H9 (cell line): ENCODE results near the gene ENKUR. TPM values are rescaled to one million over a fixed set of nuclear protein-coding genes. Genes with fewer than 3 reads are reported as not detected.

Source experiments
- DNase-seq: peaks from one replicate; pipeline ENCODE4 v3.0.0-alpha.2; 2017
- H2AFZ ChIP-seq: one replicate; pipeline ENCODE4 v1.6.1; 2013; ENCODE audit warnings: mild to moderate bottlenecking, low read length, control low read depth, moderate library complexity
- H2AK5ac ChIP-seq: 2 replicates; pipeline ENCODE4 v1.6.1; 2013; ENCODE audit warnings: low read length, control low read depth, mixed read lengths; ENCODE audit not compliant: insufficient read length
- H2BK120ac ChIP-seq: one replicate; pipeline ENCODE4 v1.6.1; 2013; ENCODE audit warnings: low read depth, mild to moderate bottlenecking, low read length, control low read depth, inconsistent platforms; ENCODE audit not compliant: poor library complexity, severe bottlenecking
- H2BK12ac ChIP-seq: 2 replicates; pipeline ENCODE4 v1.6.1; 2013; ENCODE audit warnings: low read length, control low read depth, mixed read lengths, low read depth; ENCODE audit not compliant: insufficient read length
- H2BK15ac ChIP-seq: 2 replicates; pipeline ENCODE4 v1.6.1; 2013; ENCODE audit warnings: low read depth, low read length, control low read depth
- H2BK20ac ChIP-seq: one replicate; pipeline ENCODE4 v1.6.1; 2013; ENCODE audit warnings: low read depth, mild to moderate bottlenecking, low read length, control low read depth, inconsistent platforms; ENCODE audit not compliant: poor library complexity, severe bottlenecking
- H2BK5ac ChIP-seq: 2 replicates; pipeline ENCODE4 v1.6.1; 2013; ENCODE audit warnings: low read length, control low read depth, mixed read lengths; ENCODE audit not compliant: insufficient read length
- H3K14ac ChIP-seq: 2 replicates; pipeline ENCODE4 v1.6.1; 2013; ENCODE audit warnings: low read length, control low read depth; ENCODE audit not compliant: insufficient read depth
- H3K18ac ChIP-seq: 2 replicates; pipeline ENCODE4 v1.6.1; 2013; ENCODE audit warnings: low read depth, mild to moderate bottlenecking, mixed read lengths, low read length, control low read depth; ENCODE audit not compliant: insufficient read length
- H3K23ac ChIP-seq: 2 replicates; pipeline ENCODE4 v1.6.1; 2013; ENCODE audit warnings: low read length, control low read depth, mixed read lengths, low read depth; ENCODE audit not compliant: insufficient read length
- H3K23me2 ChIP-seq: 2 replicates; pipeline ENCODE4 v1.6.1; 2013; ENCODE audit warnings: low read depth, mild to moderate bottlenecking, mixed read lengths, low read length, control low read depth; ENCODE audit not compliant: insufficient read length, poor library complexity, severe bottlenecking
- H3K27ac ChIP-seq: 2 replicates; pipeline ENCODE4 v1.5.1; 2013; ENCODE audit warnings: low read length, control low read depth, mixed read lengths, low read depth; ENCODE audit not compliant: insufficient read length
- H3K27me3 ChIP-seq: 2 replicates; pipeline ENCODE4 v1.6.1; 2013; ENCODE audit warnings: low read length, control low read depth, inconsistent platforms; ENCODE audit not compliant: insufficient read depth
- H3K4ac ChIP-seq: 2 replicates; pipeline ENCODE4 v1.6.1; 2013; ENCODE audit warnings: low read depth, mild to moderate bottlenecking, control low read depth, inconsistent platforms, low read length, moderate library complexity
- H3K4me1 ChIP-seq: 2 replicates; pipeline ENCODE4 v1.6.1; 2013; ENCODE audit warnings: low read length, control low read depth, inconsistent platforms; ENCODE audit not compliant: insufficient read depth
- H3K4me2 ChIP-seq: 2 replicates; pipeline ENCODE4 v1.6.1; 2013; ENCODE audit warnings: low read length, control low read depth, mixed read lengths; ENCODE audit not compliant: insufficient read length, insufficient read depth
- H3K56ac ChIP-seq: 2 replicates; pipeline ENCODE4 v1.6.1; 2013; ENCODE audit warnings: low read depth, mild to moderate bottlenecking, mixed read lengths, low read length, control low read depth; ENCODE audit not compliant: insufficient read length
- H3K79me1 ChIP-seq: 2 replicates; pipeline ENCODE4 v1.6.1; 2013; ENCODE audit warnings: low read depth, mild to moderate bottlenecking, moderate library complexity, low read length, control low read depth, inconsistent platforms; ENCODE audit not compliant: insufficient read depth, poor library complexity, severe bottlenecking
- H3K79me2 ChIP-seq: 2 replicates; pipeline ENCODE4 v1.6.1; 2013; ENCODE audit warnings: low read length, control low read depth, inconsistent platforms; ENCODE audit not compliant: insufficient read depth
- H3K9ac ChIP-seq: 2 replicates; pipeline ENCODE4 v1.6.1; 2013; ENCODE audit warnings: low read length, control low read depth, mixed read lengths; ENCODE audit not compliant: insufficient read length; ENCODE audit errors: extremely low read depth
- H3K9me3 ChIP-seq: one replicate; pipeline ENCODE4 v1.6.1; 2013; ENCODE audit warnings: low read depth, low read length, inconsistent platforms; ENCODE audit not compliant: control insufficient read depth
- H3T11ph ChIP-seq: one replicate; pipeline ENCODE4 v1.6.1; 2013; ENCODE audit warnings: mild to moderate bottlenecking, low read length, control low read depth, inconsistent platforms
- H4K20me1 ChIP-seq: one replicate; pipeline ENCODE4 v1.6.1; 2013; ENCODE audit not compliant: control insufficient read depth, insufficient read length, insufficient read depth
- H4K5ac ChIP-seq: 2 replicates; pipeline ENCODE4 v1.6.1; 2013; ENCODE audit warnings: low read depth, mild to moderate bottlenecking, mixed read lengths, low read length, control low read depth; ENCODE audit not compliant: insufficient read length
- H4K8ac ChIP-seq: replicated peaks from 2 replicates; pipeline ENCODE4 v1.6.1; 2013; ENCODE audit warnings: low read length, control low read depth, mixed read lengths, low read depth; ENCODE audit not compliant: insufficient read length
- H4K91ac ChIP-seq: 2 replicates; pipeline ENCODE4 v1.6.1; 2013; ENCODE audit warnings: low read depth, mild to moderate bottlenecking, moderate library complexity, mixed read lengths, low read length, control low read depth; ENCODE audit not compliant: insufficient read length
- H3K27ac Mint-ChIP-seq, 3 experiments: 2 replicates in 2 of 3; 3 replicates in 1 of 3; pipeline ENCODE4 v1.8.0; 2020 to 2021; ENCODE audit warnings: mixed read lengths in 3 of 3, mild to moderate bottlenecking in 1 of 3, moderate library complexity in 1 of 3
- H3K27me3 Mint-ChIP-seq: 2 replicates; pipeline ENCODE4 v1.8.0; 2021; ENCODE audit warnings: low read depth, mild to moderate bottlenecking, moderate library complexity, mixed read lengths
- H3K36me3 Mint-ChIP-seq, 3 experiments: 2 replicates in 2 of 3; 3 replicates in 1 of 3; pipeline ENCODE4 v1.8.0; 2020 to 2021; ENCODE audit warnings: low read depth in 3 of 3, mixed read lengths in 3 of 3; ENCODE audit not compliant: insufficient read depth in 1 of 3
- H3K4me1 Mint-ChIP-seq, 2 experiments: 2 replicates each; pipeline ENCODE4 v1.8.0; 2020; ENCODE audit warnings: mixed read lengths in 2 of 2
- H3K4me3 Mint-ChIP-seq, 2 experiments: 2 replicates in 1 of 2; 3 replicates in 1 of 2; pipeline ENCODE4 v1.8.0; 2020 to 2021; ENCODE audit warnings: mild to moderate bottlenecking in 2 of 2, mixed read lengths in 2 of 2, moderate library complexity in 1 of 2
- H3K9me3 Mint-ChIP-seq, 2 experiments: 2 replicates in 1 of 2; 3 replicates in 1 of 2; pipeline ENCODE4 v1.8.0; 2020; ENCODE audit warnings: mild to moderate bottlenecking in 2 of 2, mixed read lengths in 2 of 2, moderate library complexity in 1 of 2
- CTCF ChIP-seq: fragments of 200-600 bp; sonication (generic); conservative IDR thresholded peaks from 3 replicates; pipeline ENCODE4 v1.8.0; 2021; ENCODE audit warnings: antibody characterized with exemption, mild to moderate bottlenecking
- WGBS: extraction: QIAGEN DNeasy Blood & Tissue Kit; methylation state at CpG from one replicate; pipeline ENCODE4 v1.1.7; 2013; ENCODE audit warnings: missing lambda C conversion rate, low lambda C conversion rate, mixed read lengths; ENCODE audit not compliant: insufficient read length; ENCODE audit errors: extremely low coverage; 5-methylcytosine and 5-hydroxymethylcytosine counted together
- total RNA-seq: library from RNA; stranded (reverse); gene quantifications from 2 replicates; pipeline ENCODE4 v1.2.1, GENCODE V29; 2021

Gene ENKUR
- total RNA-seq, 1 experiment from 2014 or later = not detected

DNA sequence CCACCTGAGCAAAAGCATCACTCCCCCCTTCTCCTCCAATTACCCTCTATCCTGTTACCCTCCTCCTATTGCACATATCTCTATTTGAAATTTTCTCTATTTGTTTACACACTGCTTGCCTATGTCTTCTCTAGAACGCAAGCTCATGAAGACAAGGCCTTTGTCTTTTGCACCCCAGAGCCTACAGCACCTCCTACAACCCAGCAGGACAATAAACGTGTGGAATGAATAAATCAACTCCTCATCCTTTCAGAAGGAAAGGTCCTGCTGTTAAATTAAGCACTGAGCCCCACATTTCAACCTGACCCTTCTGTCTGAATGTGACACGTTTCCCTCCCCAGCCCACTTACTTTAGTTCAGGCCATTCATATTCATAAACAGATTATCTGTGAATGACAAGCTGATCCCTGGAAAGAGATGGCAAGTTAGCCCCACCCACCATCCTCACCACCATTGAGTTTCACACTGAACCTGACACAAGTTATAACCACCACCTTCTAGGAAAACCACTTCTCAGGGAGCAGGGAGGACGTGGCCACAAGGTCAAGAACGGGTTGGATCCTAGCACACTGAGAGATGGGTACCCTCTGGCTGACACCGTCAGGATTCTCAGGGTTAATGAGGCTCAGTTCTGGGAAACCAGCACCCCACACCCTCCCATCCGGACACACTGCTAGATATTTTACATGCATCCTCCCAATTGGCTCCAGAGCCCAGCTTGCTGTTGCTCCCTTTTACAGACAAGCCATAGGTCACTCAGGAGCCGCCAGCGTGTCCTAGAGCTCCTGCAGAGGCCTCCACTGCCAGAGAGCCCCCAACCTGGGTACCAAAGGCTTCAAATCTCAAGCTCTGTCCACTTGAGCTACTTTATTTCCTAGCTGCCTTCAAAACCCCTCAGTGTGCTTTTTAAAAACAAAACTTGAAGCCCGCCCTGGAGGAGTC is 64.5 kb downstream of the ENKUR start:
- peak; percentile 87 for DNase-seq
- Histone ChIP-seq H4K8ac (no peak overlapping the region), H3T11ph (no peak overlapping the region), H3K18ac (peak overlapping the region; percentile 95), H2AFZ (no peak overlapping the region), H3K23me2 (peaks cover 13% of the 10 kb centered on the region), H3K4me1 (peaks cover 7% of the 10 kb centered on the region), H3K4ac (peak overlapping the region; percentile 22; the same call in 1 of the 2 replicates), H4K20me1 (no peaks in the 10 kb centered on the region), H2BK12ac (no peak overlapping the region), H3K27me3 (no peaks in the 10 kb centered on the region), H3K4me2 (peak overlapping the region; percentile 36), H3K14ac (no peak overlapping the region), H2BK15ac (no peak overlapping the region), H3K79me1 (no peaks in the 10 kb centered on the region), H4K91ac (peak overlapping the region; percentile 88), H3K9me3 (no peaks in the 10 kb centered on the region), H3K56ac (no peak overlapping the region), H3K79me2 (no peaks in the 10 kb centered on the region), H2BK120ac (no peak overlapping the region), H4K5ac (no peak overlapping the region), H3K23ac (no peak overlapping the region), H2BK20ac (no peak overlapping the region), H2BK5ac (no peak overlapping the region), H3K27ac (no peak overlapping the region), H2AK5ac (no peak overlapping the region), H3K9ac (peak overlapping the region; percentile 76)
- Mint-ChIP-seq H3K9me3 (no peaks in the 10 kb centered on the region; a peak in 3 of 5 replicates), H3K36me3 (peaks cover 0 to 2% (median 0%) of the 10 kb centered on the region in 3 experiments; a peak in 1 of 7 replicates), H3K27me3 (no peaks in the 10 kb centered on the region), H3K27ac (peak overlapping the region; percentile 35 to 97 (median 96)), H3K4me3 (peak overlapping the region; percentile 74 to 82), H3K4me1 (peaks cover 34 to 38% of the 10 kb centered on the region in 2 experiments)
- TF ChIP-seq CTCF = no peak
- whole genome bisulfite sequencing = no CpG with 5 or more reads among the region's 10 CpGs
